ENCODE data around the gene SF3B5.

SF3B5 gene

GRCh38 chr6:144127097-144127496, 31.7 kb upstream of the SF3B5 start:
- DNase-seq (ENCODE audit: insufficient read length, low spot score): no peak
- no peak for FAIRE-seq
- TF ChIP-seq POLR2A (IDR thresholded peaks at IDR 0.05; ENCODE audit: low read depth, low read length): no peak

DNA sequence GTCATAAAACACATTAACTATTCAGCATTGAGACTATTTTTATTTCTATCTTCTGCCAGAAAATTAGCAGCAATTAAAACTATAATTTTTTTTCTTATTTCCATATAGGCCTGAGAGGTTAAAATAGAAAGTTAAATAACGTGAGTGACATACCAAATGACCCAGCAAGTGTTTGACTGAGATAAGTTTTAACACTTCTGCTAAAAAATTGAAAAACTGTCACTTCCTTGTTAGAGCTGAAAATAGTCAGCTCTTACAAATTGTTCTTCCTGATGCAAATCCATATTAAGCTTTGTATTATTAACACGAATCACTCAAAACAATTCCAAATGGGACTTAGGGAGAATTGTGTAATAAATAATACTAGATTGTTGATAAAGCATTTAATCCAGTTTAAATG, 28.5 kb upstream of the SF3B5 start:
- DNase-seq (ENCODE audit: insufficient read length, low spot score): no peak
- FAIRE-seq: no peak
- TF ChIP-seq POLR2A (IDR thresholded peaks at IDR 0.05; ENCODE audit: low read depth, low read length): no peak

DNA sequence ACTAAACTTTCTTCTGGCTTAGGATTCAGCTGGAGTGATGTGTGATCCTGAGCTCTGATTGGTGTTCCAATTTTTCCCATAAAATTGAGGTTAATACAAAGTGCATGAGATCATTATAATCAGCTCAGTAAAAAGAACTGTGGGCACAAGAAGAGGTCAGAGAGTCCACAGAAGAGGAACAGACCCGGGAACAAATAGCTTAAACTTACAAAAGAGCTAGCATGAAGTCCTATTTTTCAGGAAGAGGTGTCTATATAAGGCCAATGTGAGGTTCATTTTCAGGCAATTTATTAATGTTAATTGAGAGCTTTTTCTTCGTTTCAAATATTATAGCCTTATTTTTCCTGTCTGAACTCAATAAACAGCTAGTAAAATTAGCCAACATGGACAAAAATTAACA, 28.0 kb upstream of the SF3B5 start:
- no peak for DNase-seq (ENCODE audit: insufficient read length, low spot score)
- TF ChIP-seq POLR2A (IDR thresholded peaks at IDR 0.05; ENCODE audit: low read depth, low read length): no peak
- no peak for FAIRE-seq

- TF ChIP-seq POLR2A (IDR thresholded peaks at IDR 0.05; ENCODE audit: low read depth, low read length): no peak
- no peak for FAIRE-seq
- DNase-seq (ENCODE audit: insufficient read length, low spot score): no peak
Measured at GRCh38 chr6:144122861-144123260, 27.5 kb upstream of the SF3B5 start.

DNA sequence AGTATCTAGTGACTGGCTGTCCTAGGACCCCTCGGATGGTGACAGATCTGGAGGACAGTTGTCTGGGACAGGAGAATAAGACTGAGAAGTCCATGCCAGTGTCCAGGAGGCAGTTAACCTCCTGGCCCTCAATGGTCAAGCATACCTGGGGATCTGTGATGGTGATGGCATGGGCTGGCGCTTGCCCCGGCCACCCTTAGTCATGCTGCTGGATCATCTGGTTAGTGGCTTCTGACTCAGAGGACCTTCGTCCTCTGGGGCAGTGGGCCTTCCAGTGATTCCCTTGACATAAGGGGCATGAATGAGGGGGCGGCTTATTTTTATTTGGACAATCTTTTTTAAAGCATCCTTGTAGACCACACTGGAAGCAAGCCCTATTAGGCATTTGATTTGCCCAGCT, 24.0 kb upstream of the SF3B5 start:
- FAIRE-seq (no peak), DNase-seq (ENCODE audit: insufficient read length, low spot score) (no peak)
- no peak for TF ChIP-seq POLR2A (IDR thresholded peaks at IDR 0.05; ENCODE audit: low read depth, low read length)

GRCh38 chr6:144115219-144115618, 19.8 kb upstream of the SF3B5 start:
- DNase-seq (ENCODE audit: insufficient read length, low spot score) (no peak), FAIRE-seq (no peak)
- no peak for TF ChIP-seq POLR2A (IDR thresholded peaks at IDR 0.05; ENCODE audit: low read depth, low read length)

DNA sequence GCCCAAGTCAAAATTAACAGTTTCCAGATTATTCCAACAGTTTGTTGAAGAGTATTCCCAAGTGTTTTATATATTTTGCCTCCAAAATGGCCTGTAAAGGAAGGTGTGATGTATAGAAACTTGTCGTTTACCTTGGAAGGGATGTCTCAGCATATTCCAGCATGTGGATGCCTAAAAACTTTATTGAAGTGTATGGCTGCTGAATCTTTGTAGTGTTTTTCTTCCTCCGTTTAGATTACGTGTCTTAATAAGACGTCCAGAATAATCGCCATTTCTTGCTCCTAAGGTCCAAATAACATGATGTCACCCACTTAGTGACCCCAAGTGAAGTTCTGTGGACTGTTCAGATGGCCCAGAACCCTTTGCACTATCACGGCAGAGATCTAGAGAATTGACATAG, 18.0 kb upstream of the SF3B5 start:
- DNase-seq (ENCODE audit: insufficient read length, low spot score) (no peak), FAIRE-seq (no peak)
- TF ChIP-seq POLR2A (IDR thresholded peaks at IDR 0.05; ENCODE audit: low read depth, low read length): no peak

DNA sequence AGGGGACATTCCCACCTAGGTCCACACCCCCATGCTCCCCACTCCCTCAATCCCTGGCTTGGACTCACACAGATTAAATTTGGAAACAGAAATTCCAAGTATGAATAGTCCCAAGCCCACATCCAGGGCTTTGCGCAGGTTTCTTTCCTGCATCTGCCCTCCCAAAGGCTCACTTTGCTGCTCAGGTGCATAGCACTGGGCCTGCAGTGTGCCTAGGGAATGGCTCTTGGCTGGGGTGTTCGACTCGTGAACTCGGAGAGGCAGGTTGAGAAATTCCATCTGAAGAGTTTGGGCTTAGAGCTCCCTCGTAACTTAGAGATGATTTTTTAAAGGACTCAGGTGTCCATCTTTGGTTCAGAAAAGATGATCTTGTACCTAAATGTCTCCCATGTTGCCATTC, 14.8 kb upstream of the SF3B5 start:
- DNase-seq (ENCODE audit: insufficient read length, low spot score): no peak
- TF ChIP-seq POLR2A (IDR thresholded peaks at IDR 0.05; ENCODE audit: low read depth, low read length): no peak
- FAIRE-seq: no peak

- no peak for DNase-seq (ENCODE audit: insufficient read length, low spot score)
- TF ChIP-seq POLR2A (IDR thresholded peaks at IDR 0.05; ENCODE audit: low read depth, low read length): no peak
- FAIRE-seq: no peak
Measured at GRCh38 chr6:144106206-144106605, 10.8 kb upstream of the SF3B5 start.

- no peak for FAIRE-seq
- peak; percentile 13 for DNase-seq (ENCODE audit: insufficient read length, low spot score)
- TF ChIP-seq POLR2A (IDR thresholded peaks at IDR 0.05; ENCODE audit: low read depth, low read length): no peak
Measured at GRCh38 chr6:144104898-144105487, 9.6 kb upstream of the SF3B5 start.

GRCh38 chr6:144104488-144104887, 9.1 kb upstream of the SF3B5 start:
- no peak for TF ChIP-seq POLR2A (IDR thresholded peaks at IDR 0.05; ENCODE audit: low read depth, low read length)

DNA sequence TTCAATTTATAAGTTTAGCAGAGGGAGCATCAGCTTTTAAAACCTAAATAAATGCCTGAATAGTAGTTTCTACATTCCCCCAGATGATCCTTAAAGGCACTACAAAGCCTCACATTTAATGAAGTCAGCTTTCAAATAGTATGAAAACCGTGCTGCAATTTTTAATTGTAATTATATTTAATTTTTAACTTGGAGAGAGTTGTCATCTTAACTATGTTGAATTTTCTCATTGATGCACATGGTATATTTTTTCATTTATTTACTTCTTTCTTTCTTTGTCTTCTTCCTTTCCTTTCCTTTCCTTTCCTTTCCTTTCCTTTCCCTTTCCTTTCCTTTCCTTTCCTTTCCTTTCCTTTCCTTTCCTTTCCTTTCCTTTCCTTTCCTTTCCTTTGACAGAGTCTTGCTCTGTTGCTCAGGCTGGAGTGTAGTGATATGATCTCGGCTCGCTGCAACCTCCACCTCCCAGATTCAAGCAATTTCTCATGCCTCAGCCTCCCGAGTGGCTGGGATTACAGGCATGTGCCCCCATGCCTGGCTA, 7.7 kb upstream of the SF3B5 start:
- no peak for TF ChIP-seq POLR2A (IDR thresholded peaks at IDR 0.05; ENCODE audit: low read depth, low read length)
- FAIRE-seq: no peak
- DNase-seq (ENCODE audit: insufficient read length, low spot score): no peak

More at GRCh38 chr6:144104488-144104887, 9.1 kb upstream of the SF3B5 start:
- no peak for FAIRE-seq
- no peak for DNase-seq (ENCODE audit: insufficient read length, low spot score)

- TF ChIP-seq POLR2A (IDR thresholded peaks at IDR 0.05; ENCODE audit: low read depth, low read length): no peak
- DNase-seq (ENCODE audit: insufficient read length, low spot score) (no peak), FAIRE-seq (no peak)
Measured at GRCh38 chr6:144098993-144099392, 3.6 kb upstream of the SF3B5 start.

DNA sequence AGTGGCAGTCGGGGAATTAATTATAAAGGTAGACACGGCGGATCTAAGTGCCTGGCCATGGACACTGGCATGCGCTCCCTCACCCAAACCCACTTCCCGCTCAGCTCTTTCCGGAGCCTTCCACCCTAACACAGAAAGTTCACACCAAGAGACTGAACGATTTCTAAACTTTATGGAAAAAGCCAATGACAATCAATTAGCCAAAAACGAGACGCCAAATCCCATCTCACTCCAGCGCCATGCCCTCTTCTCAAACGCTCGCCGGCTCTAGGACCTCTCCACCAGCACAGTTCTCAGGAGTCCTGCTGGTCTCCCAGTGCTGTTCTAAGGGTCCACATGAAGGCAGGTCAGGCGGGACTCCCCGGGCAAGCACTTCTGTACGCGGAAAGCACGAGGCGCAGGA, 641 bp downstream of the SF3B5 start:
- DNase-seq (ENCODE audit: insufficient read length, low spot score): no peak

GRCh38 chr6:144093658-144094057, 1.7 kb downstream of the SF3B5 start:
- no peak for DNase-seq (ENCODE audit: insufficient read length, low spot score)
- TF ChIP-seq POLR2A (IDR thresholded peaks at IDR 0.05; ENCODE audit: low read depth, low read length): no peak
- no peak for FAIRE-seq

More for the DNA sequence above, 641 bp downstream of the SF3B5 start:
- no peak for FAIRE-seq
- no peak for TF ChIP-seq POLR2A (IDR thresholded peaks at IDR 0.05; ENCODE audit: low read depth, low read length)

- DNase-seq (ENCODE audit: insufficient read length, low spot score) (no peak), FAIRE-seq (no peak)
- TF ChIP-seq POLR2A (IDR thresholded peaks at IDR 0.05; ENCODE audit: low read depth, low read length): no peak
Measured at GRCh38 chr6:144093236-144093635, 2.1 kb downstream of the SF3B5 start.
